Natural killer cell (primary cell): ENCODE measurements around the gene SPN. TPM values are rescaled to one million over a fixed set of nuclear protein-coding genes. Genes with fewer than 3 reads are reported as not detected.
"Not testable (repeated sequence)": the region's sequence is repeated elsewhere in the genome, so short reads cannot be mapped to it uniquely, and the experiment has no call there.

ENCODE experiments used
- ATAC-seq, 3 donors: fragments of 150-1000 bp in 2 of 3; fragments of 200-7000 bp in 1 of 3; cut with Tn5 transposase; 1 replicate in 1 of 3; 2 replicates in 2 of 3; pipeline ENCODE4 v1.10.0; 2021; ENCODE audit warnings: mild to moderate bottlenecking in 2 of 3, moderate library complexity in 2 of 3
- DNase-seq, 2 donors: peaks; one replicate each; pipeline versions ENCODE4 v3.0.0 to v3.0.0-alpha.2; 2013 to 2021; ENCODE audit warnings: mixed read lengths in 1 of 2
- H3K27ac ChIP-seq: one replicate; pipeline ENCODE4 v1.5.1; 2013; ENCODE audit warnings: mild to moderate bottlenecking, low read length
- H3K27me3 ChIP-seq: one replicate; pipeline ENCODE4 v1.6.1; 2013; ENCODE audit warnings: low read length; ENCODE audit not compliant: control insufficient read depth, insufficient read depth
- H3K36me3 ChIP-seq: one replicate; pipeline ENCODE4 v1.6.1; 2013; ENCODE audit warnings: low read length; ENCODE audit not compliant: control insufficient read depth, insufficient read depth
- H3K4me1 ChIP-seq: one replicate; pipeline ENCODE4 v1.6.1; 2013; ENCODE audit warnings: low read length; ENCODE audit not compliant: control insufficient read depth, insufficient read depth
- H3K4me3 ChIP-seq: one replicate; pipeline ENCODE4 v1.5.1; 2013; ENCODE audit warnings: low read length
- H3K9me3 ChIP-seq: one replicate; pipeline ENCODE4 v1.6.1; 2013; ENCODE audit warnings: low read length; ENCODE audit not compliant: control insufficient read depth, insufficient read depth
- H3K27ac Mint-ChIP-seq, 2 donors: one replicate each; pipeline ENCODE4 v1.8.0; 2022; ENCODE audit warnings: mild to moderate bottlenecking in 2 of 2, mixed read lengths in 2 of 2, moderate library complexity in 1 of 2
- H3K27me3 Mint-ChIP-seq, 2 donors: one replicate each; pipeline ENCODE4 v1.8.0; 2022; ENCODE audit warnings: low read depth in 2 of 2, mixed read lengths in 2 of 2
- H3K36me3 Mint-ChIP-seq: one replicate; pipeline ENCODE4 v1.8.0; 2022; ENCODE audit warnings: mixed read lengths
- H3K4me1 Mint-ChIP-seq, 2 donors: one replicate each; pipeline ENCODE4 v1.8.0; 2022; ENCODE audit warnings: mixed read lengths in 2 of 2
- H3K4me3 Mint-ChIP-seq: one replicate; pipeline ENCODE4 v1.8.0; 2022; ENCODE audit warnings: mild to moderate bottlenecking, moderate library complexity, mixed read lengths
- H3K9me3 Mint-ChIP-seq, 2 donors: one replicate each; pipeline ENCODE4 v1.8.0; 2022; ENCODE audit warnings: mixed read lengths in 2 of 2
- WGBS: methylation state at CpG from one replicate; pipeline ENCODE4 v1.1.7; 2013; ENCODE audit warnings: missing lambda C conversion rate; ENCODE audit not compliant: insufficient coverage; 5-methylcytosine and 5-hydroxymethylcytosine counted together
- intact Hi-C: fragments of 100-400 bp; cut with micrococcal nuclease; formaldehyde crosslinking; loops from one replicate; pipeline ENCODE4 v1.14.2; 2022
- total RNA-seq, 4 donors: library from RNA; stranded (reverse); fragments of 120-200 nt in 1 of 4; gene quantifications; one replicate each; pipeline versions ENCODE4 v1.2.3 to v1.2.4, GENCODE V29; 2013 to 2022

SPN gene
- total RNA-seq, 3 donors from 2014 or later (not counting 1 experiment from before 2014, with no cell fraction given), result 373 to 439 (median 435) TPM

DNA sequence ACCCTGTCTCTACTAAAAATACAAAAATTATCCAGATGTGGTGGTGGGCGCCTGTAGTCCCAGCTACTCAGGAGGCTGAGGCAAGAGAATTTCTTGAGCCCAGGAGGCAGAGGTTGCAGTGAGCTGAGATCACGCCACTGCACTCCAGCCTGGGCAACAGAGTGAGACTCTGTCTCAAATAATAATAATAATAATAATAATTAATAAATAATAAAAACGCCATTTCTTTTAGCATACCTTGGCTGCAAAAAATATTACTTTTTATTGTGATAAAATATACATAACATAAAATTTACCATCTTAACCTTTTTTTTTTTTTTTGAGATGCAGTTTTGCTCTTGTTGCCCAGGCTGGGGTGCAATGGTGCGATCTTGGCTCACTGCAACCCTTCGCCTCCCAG is 39.8 kb upstream of the SPN start:
- H3K27ac ChIP-seq, H3K9me3 ChIP-seq, H3K27ac Mint-ChIP-seq, H3K36me3 ChIP-seq, H3K9me3 Mint-ChIP-seq, H3K27me3 Mint-ChIP-seq, DNase-seq, H3K27me3 ChIP-seq, H3K4me3 ChIP-seq, H3K36me3 Mint-ChIP-seq, ATAC-seq, H3K4me3 Mint-ChIP-seq: not testable (repeated sequence)
- peaks cover 24% of the 10 kb centered on the region for H3K4me1 ChIP-seq
- intact Hi-C loops, result loop anchor here (10.0 kb wide), 1 partner anchor 508 kb away; no protein-coding TSS in a partner anchor
- 100% methylated on average over 1 of the region's 5 CpGs for WGBS
- peaks cover 8 to 13% of the 10 kb centered on the region in 2 donors for H3K4me1 Mint-ChIP-seq

DNA sequence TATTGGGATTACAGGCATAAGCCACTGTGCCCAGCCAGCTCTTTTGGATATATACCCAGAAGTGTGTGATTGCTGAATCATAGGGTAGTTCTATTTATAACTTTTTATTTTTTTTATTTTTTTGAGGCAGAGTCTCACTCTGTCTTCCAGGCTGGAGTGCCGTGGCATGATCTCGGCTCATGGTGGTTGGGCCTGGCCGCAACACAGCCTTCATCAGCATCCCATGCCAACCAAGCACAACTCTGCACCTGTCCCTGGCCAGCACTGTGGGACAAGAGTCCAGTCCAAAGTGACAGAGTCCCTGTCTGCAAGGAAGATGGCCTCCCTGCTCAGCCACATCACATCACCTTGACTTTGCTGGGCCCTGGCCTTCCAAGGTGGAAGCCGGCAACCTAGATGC is 37.9 kb upstream of the SPN start:
- not testable (repeated sequence) for H3K27ac ChIP-seq, H3K27me3 ChIP-seq, H3K27ac Mint-ChIP-seq, H3K36me3 Mint-ChIP-seq, H3K9me3 ChIP-seq, H3K9me3 Mint-ChIP-seq, H3K4me1 Mint-ChIP-seq, H3K4me3 ChIP-seq, ATAC-seq, H3K36me3 ChIP-seq, H3K27me3 Mint-ChIP-seq, H3K4me3 Mint-ChIP-seq, DNase-seq
- intact Hi-C loops, result loop anchor here (5.0 to 10.0 kb wide), 3 partner anchors 37 to 510 kb away; partner anchors contain the start of genes MAZ and SPN
- peaks cover 36% of the 10 kb centered on the region for H3K4me1 ChIP-seq
- 88% methylated on average over 4 of the region's 4 CpGs for WGBS

DNA sequence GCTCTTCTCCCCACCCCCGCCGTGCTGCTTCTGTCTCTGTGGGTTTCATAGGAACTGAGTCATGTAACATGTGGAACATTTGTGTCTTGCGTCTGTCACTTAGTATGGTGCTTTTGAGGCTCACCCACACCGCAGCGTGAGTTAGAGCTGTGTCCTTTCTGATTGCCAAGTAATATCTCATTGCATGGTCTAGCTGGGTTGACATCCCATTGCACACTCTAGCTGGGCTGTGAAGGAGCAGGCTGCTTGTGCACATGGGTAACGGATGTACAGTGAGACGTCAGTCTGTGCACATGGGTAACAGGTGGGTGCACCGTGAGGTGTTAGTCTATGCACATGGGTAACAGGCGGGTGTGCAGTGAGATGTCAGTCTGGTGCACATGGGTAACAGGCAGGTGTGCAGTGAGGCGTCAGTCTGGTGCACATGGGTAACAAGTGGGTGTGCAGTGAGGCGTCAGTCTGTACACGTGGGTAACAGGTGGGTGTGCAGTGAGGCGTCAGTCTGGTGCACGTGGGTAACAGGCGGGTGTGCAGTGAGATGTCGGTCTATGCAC is 36.2 kb upstream of the SPN start:
- H3K4me1 Mint-ChIP-seq, H3K9me3 Mint-ChIP-seq, H3K27me3 Mint-ChIP-seq, H3K4me3 ChIP-seq, H3K9me3 ChIP-seq, H3K36me3 ChIP-seq, H3K27me3 ChIP-seq, H3K36me3 Mint-ChIP-seq: not testable (repeated sequence)
- peak overlapping the region; percentile 69 for H3K27ac ChIP-seq
- H3K4me1 ChIP-seq, result peaks cover 36% of the 10 kb centered on the region
- DNase-seq (peak; percentile 73 to 77), ATAC-seq (peak; percentile 85 to 93 (median 86))
- intact Hi-C loops, result loop anchor here (5.0 to 10.0 kb wide), 3 partner anchors 35 to 512 kb away; partner anchors contain the start of genes MAZ and SPN
- Mint-ChIP-seq H3K4me3 (peak overlapping the region; percentile 74), H3K27ac (peak overlapping the region; percentile 93 to 94)
- WGBS, result 6% methylated on average over 11 of the region's 16 CpGs

DNA sequence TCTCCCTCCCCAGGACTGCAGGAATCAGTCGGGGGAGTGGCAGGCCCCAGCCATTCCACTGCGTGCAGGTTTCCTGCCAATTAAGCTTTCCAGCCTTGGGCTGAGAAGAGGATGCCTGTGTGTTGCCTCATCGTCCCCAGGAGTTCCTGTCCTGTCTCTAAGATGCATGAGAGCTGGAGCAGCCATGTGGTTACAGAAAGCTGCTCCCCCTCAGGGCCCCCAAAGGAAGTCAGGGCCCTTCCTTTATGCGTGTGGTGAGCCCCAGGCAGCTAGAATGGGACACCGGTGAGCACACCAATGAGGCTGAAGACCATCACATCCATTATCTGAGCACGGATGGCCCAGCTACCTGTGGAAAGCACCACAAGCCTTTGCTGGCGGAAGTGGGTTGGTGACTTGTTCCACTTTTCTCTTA is 35.4 kb upstream of the SPN start:
- Histone ChIP-seq H3K4me1 (peaks cover 36% of the 10 kb centered on the region), H3K27ac (peak overlapping the region; percentile 69)
- not testable (repeated sequence) for H3K36me3 ChIP-seq, H3K9me3 Mint-ChIP-seq, H3K36me3 Mint-ChIP-seq, H3K4me3 Mint-ChIP-seq, H3K27me3 Mint-ChIP-seq, H3K27me3 ChIP-seq, H3K4me3 ChIP-seq, H3K4me1 Mint-ChIP-seq, H3K9me3 ChIP-seq
- peak; percentile 24 to 46 (median 31) for ATAC-seq
- 10% methylated on average over 2 of the region's 7 CpGs for WGBS
- peak overlapping the region; percentile 93 to 94 for H3K27ac Mint-ChIP-seq
- DNase-seq, result peak in 1 of 2 donors; percentile 54
- intact Hi-C loops, result loop anchor here (5.0 to 10.0 kb wide), 3 partner anchors 35 to 513 kb away; partner anchors contain the start of genes MAZ and SPN

DNA sequence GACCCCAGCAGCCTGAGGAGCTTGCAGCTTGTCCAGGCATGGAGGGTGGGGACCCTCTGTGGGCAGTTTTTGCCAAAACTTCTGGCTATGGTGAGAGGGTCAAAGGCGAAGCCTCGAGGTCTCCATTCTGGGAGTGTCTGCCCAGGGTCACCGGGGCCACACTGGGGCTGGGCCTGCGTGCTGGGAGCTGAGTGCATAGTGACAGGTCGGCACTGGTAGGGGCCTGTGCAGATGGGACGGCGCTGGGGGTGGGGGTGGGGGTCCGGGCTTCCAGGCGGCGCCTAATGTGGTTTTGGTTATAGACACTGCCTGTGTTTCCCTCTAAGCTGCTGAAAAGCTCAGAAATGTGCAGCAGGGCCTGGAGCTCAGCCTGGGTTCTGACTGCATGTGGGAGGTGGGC is 34.3 kb upstream of the SPN start:
- H3K9me3 ChIP-seq, H3K27me3 ChIP-seq, H3K36me3 ChIP-seq, H3K27ac Mint-ChIP-seq, H3K9me3 Mint-ChIP-seq, H3K36me3 Mint-ChIP-seq, H3K4me3 Mint-ChIP-seq, H3K27ac ChIP-seq, H3K4me3 ChIP-seq, H3K27me3 Mint-ChIP-seq, H3K4me1 Mint-ChIP-seq, DNase-seq, ATAC-seq: not testable (repeated sequence)
- intact Hi-C loops, result loop anchor here (5.0 to 10.0 kb wide), 3 partner anchors 34 to 514 kb away; partner anchors contain the start of genes MAZ and SPN
- H3K4me1 ChIP-seq, result peaks cover 36% of the 10 kb centered on the region
- WGBS, result no CpG with 5 or more reads among the region's 10 CpGs

DNA sequence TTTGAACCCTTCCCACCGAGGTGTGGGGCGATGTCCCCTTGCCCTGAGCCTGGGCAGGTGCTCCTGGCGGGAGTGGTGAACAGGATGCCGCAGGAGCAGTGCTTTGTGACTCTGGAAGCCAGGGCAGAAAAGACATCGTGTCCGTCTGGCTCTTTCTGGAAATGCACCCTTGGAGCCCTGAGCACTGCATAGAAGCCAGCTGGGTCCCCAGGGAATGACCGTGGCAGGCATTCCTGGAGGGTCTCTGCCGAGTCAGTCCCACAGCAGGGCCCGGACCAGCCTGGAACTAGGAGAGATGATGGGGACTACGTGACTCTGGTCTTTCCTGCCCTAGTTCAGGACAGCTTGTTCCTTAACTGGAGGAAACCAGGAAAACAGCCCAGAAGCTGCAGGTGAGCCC is 33.7 kb upstream of the SPN start:
- H3K36me3 ChIP-seq, ATAC-seq, H3K27me3 Mint-ChIP-seq, H3K4me3 Mint-ChIP-seq, H3K9me3 Mint-ChIP-seq, H3K4me1 Mint-ChIP-seq, H3K4me3 ChIP-seq, H3K27me3 ChIP-seq, H3K27ac Mint-ChIP-seq, H3K36me3 Mint-ChIP-seq, DNase-seq, H3K27ac ChIP-seq, H3K9me3 ChIP-seq: not testable (repeated sequence)
- 87% methylated on average over 9 of the region's 10 CpGs for WGBS
- peaks cover 36% of the 10 kb centered on the region for H3K4me1 ChIP-seq
- intact Hi-C loops, result loop anchor here (5.0 to 10.0 kb wide), 3 partner anchors 33 to 515 kb away; partner anchors contain the start of genes MAZ and SPN

DNA sequence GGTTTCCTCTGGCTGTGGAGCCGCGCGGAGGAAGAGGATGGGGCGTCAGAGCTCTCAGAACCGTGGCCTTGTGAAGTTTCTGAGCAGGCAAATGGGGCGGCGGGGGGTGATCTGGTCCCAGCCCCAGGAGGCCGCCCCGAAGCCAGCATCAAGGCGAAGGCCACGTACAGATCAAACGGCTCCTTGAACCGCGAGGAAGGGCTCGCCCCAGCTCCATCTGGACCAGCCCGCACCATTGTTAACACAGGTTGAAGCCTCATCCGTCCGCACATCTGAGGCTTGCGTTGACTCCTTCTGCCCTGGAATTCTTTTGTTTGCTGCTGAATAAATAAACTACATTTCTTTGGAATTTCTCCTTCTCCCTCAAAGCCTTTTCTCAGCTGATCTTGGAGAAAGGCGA is 31.4 kb upstream of the SPN start:
- H3K27me3 Mint-ChIP-seq, H3K36me3 ChIP-seq, H3K27ac Mint-ChIP-seq, H3K4me3 ChIP-seq, H3K4me1 Mint-ChIP-seq, H3K27me3 ChIP-seq, H3K27ac ChIP-seq, ATAC-seq, H3K9me3 Mint-ChIP-seq, DNase-seq, H3K4me3 Mint-ChIP-seq, intact Hi-C loops, H3K9me3 ChIP-seq, H3K36me3 Mint-ChIP-seq: not testable (repeated sequence)
- 93% methylated on average over 20 of the region's 20 CpGs for WGBS
- peaks cover 27% of the 10 kb centered on the region for H3K4me1 ChIP-seq

DNA sequence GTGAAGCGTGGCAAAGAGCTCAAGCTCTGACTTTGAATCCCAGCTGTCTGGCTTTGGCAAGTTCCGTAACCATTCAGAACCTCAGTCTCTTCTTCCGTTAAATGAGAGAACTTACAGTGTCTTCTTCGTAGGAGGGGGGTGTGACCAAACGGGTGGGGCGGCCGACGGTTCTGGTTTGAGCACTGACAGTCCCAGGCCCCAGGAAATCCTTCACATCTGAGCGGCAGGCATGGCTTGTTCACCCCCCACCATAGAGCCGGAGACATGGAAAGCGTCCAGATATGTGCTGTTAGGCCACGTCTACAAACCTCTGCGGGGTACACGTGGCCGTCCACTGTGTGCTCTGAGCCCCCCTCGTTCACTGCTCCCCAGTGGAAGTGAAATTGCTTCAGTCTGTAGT is 27.1 kb upstream of the SPN start:
- H3K36me3 Mint-ChIP-seq, H3K27ac Mint-ChIP-seq, H3K9me3 Mint-ChIP-seq, intact Hi-C loops, H3K27me3 ChIP-seq, H3K4me3 ChIP-seq, H3K27me3 Mint-ChIP-seq, ATAC-seq, H3K9me3 ChIP-seq, H3K27ac ChIP-seq, DNase-seq, H3K4me3 Mint-ChIP-seq, H3K36me3 ChIP-seq: not testable (repeated sequence)
- H3K4me1 Mint-ChIP-seq, result peaks cover 8 to 12% of the 10 kb centered on the region in 2 donors
- 92% methylated on average over 15 of the region's 16 CpGs for WGBS
- H3K4me1 ChIP-seq, result peaks cover 10% of the 10 kb centered on the region
